ENCODE measurements around the gene DNAH17.

Gene DNAH17

GRCh38 chr17:78430892-78431691 lies 146.1 kb downstream of the DNAH17 start:
- TF ChIP-seq POLR2A (IDR thresholded peaks at IDR 0.05; ENCODE audit: low read depth, low read length), result no peak
- DNase-seq (ENCODE audit: insufficient read length, low spot score), result no peak
- no peak for FAIRE-seq

GRCh38 chr17:78429618-78429995 lies 147.6 kb downstream of the DNAH17 start:
- DNase-seq (ENCODE audit: insufficient read length, low spot score) (no peak), FAIRE-seq (no peak)
- TF ChIP-seq POLR2A (IDR thresholded peaks at IDR 0.05; ENCODE audit: low read depth, low read length), result no peak

GRCh38 chr17:78428836-78429617 lies 148.2 kb downstream of the DNAH17 start:
- FAIRE-seq (no peak), DNase-seq (ENCODE audit: insufficient read length, low spot score) (no peak)
- TF ChIP-seq POLR2A (IDR thresholded peaks at IDR 0.05; ENCODE audit: low read depth, low read length), result no peak

- no peak for FAIRE-seq
- TF ChIP-seq POLR2A (IDR thresholded peaks at IDR 0.05; ENCODE audit: low read depth, low read length), result no peak
Measured at GRCh38 chr17:78428025-78428575, 149.1 kb downstream of the DNAH17 start.

GRCh38 chr17:78427140-78427539 lies 150.1 kb downstream of the DNAH17 start:
- no peak for TF ChIP-seq POLR2A (IDR thresholded peaks at IDR 0.05; ENCODE audit: low read depth, low read length)
- FAIRE-seq, result no peak
- DNase-seq (ENCODE audit: insufficient read length, low spot score), result no peak

More at GRCh38 chr17:78428025-78428575, 149.1 kb downstream of the DNAH17 start:
- no peak for DNase-seq (ENCODE audit: insufficient read length, low spot score)

- FAIRE-seq (no peak), DNase-seq (ENCODE audit: insufficient read length, low spot score) (no peak)
- no peak for TF ChIP-seq POLR2A (IDR thresholded peaks at IDR 0.05; ENCODE audit: low read depth, low read length)
Measured at GRCh38 chr17:78426293-78426879, 150.8 kb downstream of the DNAH17 start.

- TF ChIP-seq POLR2A (IDR thresholded peaks at IDR 0.05; ENCODE audit: low read depth, low read length), result no peak
- FAIRE-seq (no peak), DNase-seq (ENCODE audit: insufficient read length, low spot score) (no peak)
Measured at GRCh38 chr17:78425429-78425828, 151.8 kb downstream of the DNAH17 start.

GRCh38 chr17:78423961-78424675 lies 153.1 kb downstream of the DNAH17 start:
- FAIRE-seq, result no peak
- no peak for TF ChIP-seq POLR2A (IDR thresholded peaks at IDR 0.05; ENCODE audit: low read depth, low read length)
- DNase-seq (ENCODE audit: insufficient read length, low spot score), result no peak

- FAIRE-seq, result no peak
- no peak for DNase-seq (ENCODE audit: insufficient read length, low spot score)
- no peak for TF ChIP-seq POLR2A (IDR thresholded peaks at IDR 0.05; ENCODE audit: low read depth, low read length)
Measured at GRCh38 chr17:78422872-78423588, 154.2 kb downstream of the DNAH17 start.

- no peak for TF ChIP-seq POLR2A (IDR thresholded peaks at IDR 0.05; ENCODE audit: low read depth, low read length)
- no peak for FAIRE-seq
- DNase-seq (ENCODE audit: insufficient read length, low spot score), result no peak
Measured at GRCh38 chr17:78422267-78422605, 155.0 kb downstream of the DNAH17 start.

GRCh38 chr17:78421534-78422266 lies 155.5 kb downstream of the DNAH17 start:
- TF ChIP-seq POLR2A (IDR thresholded peaks at IDR 0.05; ENCODE audit: low read depth, low read length), result no peak
- FAIRE-seq, result no peak

GRCh38 chr17:78421084-78421533 lies 156.1 kb downstream of the DNAH17 start:
- TF ChIP-seq POLR2A (IDR thresholded peaks at IDR 0.05; ENCODE audit: low read depth, low read length), result no peak
- DNase-seq (ENCODE audit: insufficient read length, low spot score), result no peak
- FAIRE-seq, result no peak

More at GRCh38 chr17:78421534-78422266, 155.5 kb downstream of the DNAH17 start:
- DNase-seq (ENCODE audit: insufficient read length, low spot score), result peak; percentile 85

Measured in H54 (cell line).